ENCODE measurements around the gene EFCC1.
"Not testable (repeated sequence)": the region's sequence is repeated elsewhere in the genome, so short reads cannot be mapped to it uniquely, and the experiment has no call there.

Gene EFCC1

DNA sequence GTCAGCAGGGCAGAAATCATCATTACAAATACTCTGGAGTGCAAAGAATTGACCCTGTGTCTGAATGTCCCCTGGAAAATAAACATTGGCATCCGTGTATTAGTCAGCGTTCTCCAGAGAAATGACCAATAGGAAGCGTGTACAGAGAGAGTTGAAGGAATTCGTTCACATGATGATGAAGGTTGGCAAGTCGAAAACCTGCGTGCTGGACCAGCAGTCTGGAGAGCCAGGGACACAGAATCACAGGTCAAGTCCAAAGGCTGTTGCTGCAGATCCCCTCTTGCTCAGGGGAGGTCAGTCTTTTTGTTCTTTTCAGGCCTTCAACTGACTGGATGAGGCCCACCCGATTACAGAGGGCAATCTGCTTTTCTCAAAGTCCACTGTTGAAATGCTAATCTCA is 76.1 kb downstream of the EFCC1 start:
- no peak for DNase-seq (ENCODE audit: low read depth in 2 of 2)

DNA sequence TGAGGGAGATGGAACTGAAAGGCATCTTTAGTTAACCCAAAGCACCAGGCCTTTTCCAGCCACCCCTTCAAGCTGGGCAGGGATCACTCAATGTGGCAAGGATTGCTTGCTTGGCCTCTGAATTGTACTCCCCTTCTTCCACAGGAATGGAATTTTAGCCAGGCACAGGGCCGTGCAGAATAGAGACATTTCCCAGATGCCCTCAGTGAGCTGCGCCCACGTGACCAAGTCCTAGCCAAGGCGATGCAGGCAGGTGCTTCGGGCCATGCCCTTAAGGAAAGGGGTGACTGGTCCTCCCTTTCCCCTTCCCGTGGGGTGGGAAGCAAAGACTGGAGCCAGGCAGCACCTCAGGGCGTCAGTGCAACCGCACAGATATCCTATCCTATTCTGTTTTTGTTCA is 77.4 kb downstream of the EFCC1 start:
- DNase-seq (ENCODE audit: low read depth in 2 of 2), result no peak

DNA sequence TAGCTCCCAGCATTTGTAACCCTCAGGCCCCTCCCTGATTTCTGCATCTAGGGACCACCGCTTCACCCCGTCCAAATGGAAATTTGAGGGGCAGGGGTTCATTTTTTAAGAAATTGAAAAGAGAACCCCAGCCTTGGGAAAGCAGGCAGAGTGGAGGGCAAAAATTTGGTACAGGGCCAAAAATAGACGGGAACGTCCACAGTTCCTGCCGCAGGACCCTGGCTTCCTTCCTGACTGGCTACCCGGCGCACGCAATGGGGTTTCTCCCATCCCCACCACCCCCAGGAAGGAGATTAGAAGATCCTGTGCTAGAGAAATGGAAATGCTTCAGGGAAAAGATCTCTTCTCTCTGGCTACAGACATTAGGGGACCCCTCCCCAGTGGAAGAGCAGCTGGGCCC is 80.4 kb downstream of the EFCC1 start:
- DNase-seq (ENCODE audit: low read depth in 2 of 2), result no peak

DNA sequence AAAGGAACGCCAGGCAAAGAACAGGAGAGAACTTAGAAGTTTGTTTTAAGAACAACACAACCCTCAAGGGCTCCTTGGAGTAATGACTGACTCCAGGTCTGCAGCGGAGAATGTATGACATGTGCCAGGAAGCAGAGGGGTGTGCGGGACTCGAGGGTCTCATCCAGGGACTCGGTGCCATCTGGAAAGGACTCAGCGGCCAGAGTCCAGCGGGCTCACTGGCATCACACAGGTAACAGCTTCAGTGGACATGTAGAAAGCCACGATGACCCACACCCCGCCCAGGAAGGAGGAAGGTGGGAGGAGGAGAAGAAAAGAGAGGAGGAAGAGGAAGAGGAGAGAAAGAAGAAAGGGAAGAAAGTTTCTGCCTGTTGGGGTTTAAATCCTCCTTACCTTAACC is 80.9 kb downstream of the EFCC1 start:
- DNase-seq (ENCODE audit: low read depth in 2 of 2), result no peak

DNA sequence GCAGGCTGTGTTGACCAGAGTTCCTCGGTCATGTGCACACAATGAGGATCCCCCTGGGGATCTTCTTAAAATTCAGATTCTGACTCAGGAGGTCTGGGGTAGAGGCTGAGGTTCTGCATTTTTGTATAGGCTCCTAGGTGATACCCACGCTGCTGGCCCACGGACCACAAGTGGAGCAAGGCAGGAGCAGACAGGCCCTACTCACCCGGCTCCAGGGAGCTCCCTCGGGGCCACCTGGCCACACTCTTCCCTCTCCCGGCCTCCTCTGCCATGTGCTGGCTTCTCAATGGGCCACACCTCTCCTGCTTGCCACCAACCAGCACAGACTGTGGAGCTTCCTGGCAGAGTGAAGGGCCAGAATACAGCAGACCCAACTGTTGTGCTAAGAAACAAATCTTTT is 83.4 kb downstream of the EFCC1 start:
- no peak for DNase-seq (ENCODE audit: low read depth in 2 of 2)

DNA sequence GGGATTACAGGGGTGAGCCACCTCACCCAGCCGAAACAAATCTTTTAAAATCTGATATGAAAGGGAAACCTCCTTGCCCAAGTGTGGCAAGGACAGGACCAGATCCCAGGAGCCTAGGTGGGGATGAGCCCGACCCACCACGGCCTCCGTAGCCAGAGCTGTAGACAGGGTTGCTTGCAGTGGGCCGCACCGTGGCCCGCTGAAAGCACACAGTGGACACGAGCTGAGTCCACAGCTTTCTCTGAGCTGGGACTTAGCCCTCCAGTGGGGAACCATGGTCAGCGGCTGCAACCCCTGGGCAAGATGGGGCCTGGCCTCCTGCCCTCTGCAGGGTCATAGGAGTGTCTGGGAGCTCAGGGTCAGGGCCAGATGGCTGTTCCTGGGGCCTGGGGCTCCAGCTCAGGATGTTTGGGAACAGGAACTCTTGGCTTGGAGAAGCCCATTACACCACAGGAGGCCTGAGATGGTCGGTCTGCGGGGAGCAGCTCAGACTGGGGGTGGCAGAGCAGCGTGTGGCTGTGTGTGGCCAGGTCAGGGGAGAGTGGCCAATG is 84.1 kb downstream of the EFCC1 start:
- DNase-seq (ENCODE audit: low read depth in 2 of 2), result no peak

DNA sequence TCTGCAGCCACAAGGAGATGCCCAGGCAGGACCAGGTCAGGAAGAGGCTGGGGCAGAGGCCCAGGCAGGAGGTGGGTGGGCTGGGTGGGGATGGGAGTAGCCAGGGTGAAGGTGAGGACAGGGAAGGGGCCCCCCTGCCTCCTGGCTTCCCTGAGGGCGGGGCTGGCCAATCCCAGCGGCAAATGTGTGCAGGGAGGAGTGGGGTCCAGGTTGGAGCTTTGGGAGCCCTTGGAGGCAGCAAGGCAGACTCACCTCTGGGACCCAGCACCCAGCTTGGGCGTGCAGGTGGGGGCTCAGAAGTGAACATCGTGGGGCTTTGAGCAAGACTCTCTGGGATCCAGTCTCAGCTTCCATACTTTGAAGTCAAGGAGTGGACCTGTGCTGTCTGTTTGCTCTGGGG is 84.7 kb downstream of the EFCC1 start:
- no peak for DNase-seq (ENCODE audit: low read depth in 2 of 2)

DNA sequence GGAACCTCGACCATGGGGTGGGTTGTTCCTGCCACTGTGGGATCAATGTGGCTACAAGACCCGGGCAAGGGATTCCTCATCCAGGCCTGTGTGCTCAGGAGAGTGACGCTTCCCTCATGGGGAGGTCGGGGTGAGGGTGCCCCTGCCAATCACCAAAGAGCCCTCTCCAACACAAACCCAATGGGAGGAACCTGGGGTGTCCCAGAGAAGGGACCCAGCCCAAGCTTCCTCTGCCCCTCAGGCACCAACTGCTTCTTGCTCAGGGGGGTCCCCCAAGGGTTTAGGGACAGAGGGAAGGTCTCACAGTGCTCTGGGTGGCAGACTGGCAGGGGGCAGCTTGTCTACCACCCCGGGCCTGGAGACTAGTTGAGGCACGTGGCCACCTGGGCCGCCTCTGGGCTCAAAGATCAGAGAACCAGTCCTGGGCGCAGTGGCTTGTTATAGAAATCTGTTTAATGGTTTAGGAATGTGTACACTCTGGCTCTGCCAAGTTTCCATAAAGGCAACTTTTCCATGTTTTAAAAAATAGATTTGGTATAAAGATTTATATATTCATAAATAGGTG is 86.1 kb downstream of the EFCC1 start:
- no peak for DNase-seq (ENCODE audit: low read depth in 2 of 2)

DNA sequence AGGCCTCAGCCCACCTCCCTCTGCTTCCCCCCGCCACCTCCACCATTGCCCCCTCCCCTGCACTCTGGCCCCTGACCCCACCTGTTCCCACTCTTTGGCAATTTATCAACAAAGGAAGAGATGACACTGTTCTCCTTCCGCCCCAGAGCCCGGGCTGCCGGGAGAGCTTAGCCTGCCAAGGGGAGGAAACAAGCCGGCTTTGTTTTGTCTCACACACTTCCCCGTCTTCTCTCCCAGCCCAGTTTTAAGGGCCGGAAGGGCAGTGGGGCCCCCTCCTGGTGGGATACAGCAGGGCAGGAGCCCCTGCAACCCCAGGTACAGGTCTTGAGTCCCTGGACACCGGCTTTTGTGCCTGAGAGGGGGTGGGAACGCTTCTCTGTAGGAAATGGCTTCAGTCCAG is 86.8 kb downstream of the EFCC1 start:
- DNase-seq (ENCODE audit: low read depth in 2 of 2), result not testable (repeated sequence)

DNA sequence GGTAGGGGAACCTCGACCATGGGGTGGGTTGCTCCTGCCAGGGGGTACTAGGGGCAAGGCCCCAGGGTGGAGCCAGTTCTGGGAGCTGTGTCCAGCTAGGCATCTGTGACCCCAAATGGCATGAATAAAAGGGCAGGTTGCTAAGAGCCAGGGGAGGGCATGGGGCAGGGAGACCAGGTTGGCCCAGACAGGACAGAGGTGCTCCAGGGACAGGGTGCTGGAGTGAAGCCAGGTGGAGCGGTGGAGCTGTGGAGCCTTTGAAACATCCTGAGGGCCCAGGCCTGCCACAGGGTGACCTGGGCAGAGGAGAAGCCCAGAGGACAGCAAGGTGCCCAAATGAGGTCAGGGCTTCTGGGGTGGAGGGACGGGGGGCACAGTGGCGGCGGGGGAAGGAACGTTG is 87.2 kb downstream of the EFCC1 start:
- DNase-seq (ENCODE audit: low read depth in 2 of 2), result not testable (repeated sequence)

Data from stimulated activated CD4-positive, alpha-beta T cell treated with anti-CD3 and anti-CD28 coated beads, Interleukin-12 subunit alpha, Interleukin-12 subunit beta, amount 100 ng/mL, for 24 hours (primary cell).